AG09309 (cell line): ENCODE data around the gene S1PR4.
A peak's percentile ranks its signal among the peaks of the same experiment; 100 is the strongest.

Experiments
- DNase-seq: peaks from one replicate; pipeline ENCODE4 v3.0.0-alpha.2; 2010; ENCODE audit warnings: low read depth
- H3K4me3 ChIP-seq: 2 replicates; pipeline ENCODE4 v1.5.1; 2011; ENCODE audit warnings: mild to moderate bottlenecking, low read depth, low read length, moderate library complexity; ENCODE audit not compliant: control insufficient read depth
- TF ChIP-seq, protein P1 (sequence below): IDR thresholded peaks from 2 replicates; pipeline ENCODE4 v1.5.1; 2011; ENCODE audit warnings: mild to moderate bottlenecking, low read depth, low read length, inconsistent platforms; ENCODE audit not compliant: insufficient read depth, control insufficient read depth; ENCODE audit errors: missing control alignments

Gene S1PR4

DNA sequence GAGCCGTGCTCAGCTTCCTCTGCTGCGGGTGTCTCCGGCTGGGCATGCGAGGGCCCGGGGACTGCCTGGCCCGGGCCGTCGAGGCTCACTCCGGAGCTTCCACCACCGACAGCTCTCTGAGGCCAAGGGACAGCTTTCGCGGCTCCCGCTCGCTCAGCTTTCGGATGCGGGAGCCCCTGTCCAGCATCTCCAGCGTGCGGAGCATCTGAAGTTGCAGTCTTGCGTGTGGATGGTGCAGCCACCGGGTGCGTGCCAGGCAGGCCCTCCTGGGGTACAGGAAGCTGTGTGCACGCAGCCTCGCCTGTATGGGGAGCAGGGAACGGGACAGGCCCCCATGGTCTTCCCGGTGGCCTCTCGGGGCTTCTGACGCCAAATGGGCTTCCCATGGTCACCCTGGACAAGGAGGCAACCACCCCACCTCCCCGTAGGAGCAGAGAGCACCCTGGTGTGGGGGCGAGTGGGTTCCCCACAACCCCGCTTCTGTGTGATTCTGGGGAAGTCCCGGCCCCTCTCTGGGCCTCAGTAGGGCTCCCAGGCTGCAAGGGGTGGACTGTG, 1.2 kb downstream of the S1PR4 start:
- TF ChIP-seq, protein P1, sequence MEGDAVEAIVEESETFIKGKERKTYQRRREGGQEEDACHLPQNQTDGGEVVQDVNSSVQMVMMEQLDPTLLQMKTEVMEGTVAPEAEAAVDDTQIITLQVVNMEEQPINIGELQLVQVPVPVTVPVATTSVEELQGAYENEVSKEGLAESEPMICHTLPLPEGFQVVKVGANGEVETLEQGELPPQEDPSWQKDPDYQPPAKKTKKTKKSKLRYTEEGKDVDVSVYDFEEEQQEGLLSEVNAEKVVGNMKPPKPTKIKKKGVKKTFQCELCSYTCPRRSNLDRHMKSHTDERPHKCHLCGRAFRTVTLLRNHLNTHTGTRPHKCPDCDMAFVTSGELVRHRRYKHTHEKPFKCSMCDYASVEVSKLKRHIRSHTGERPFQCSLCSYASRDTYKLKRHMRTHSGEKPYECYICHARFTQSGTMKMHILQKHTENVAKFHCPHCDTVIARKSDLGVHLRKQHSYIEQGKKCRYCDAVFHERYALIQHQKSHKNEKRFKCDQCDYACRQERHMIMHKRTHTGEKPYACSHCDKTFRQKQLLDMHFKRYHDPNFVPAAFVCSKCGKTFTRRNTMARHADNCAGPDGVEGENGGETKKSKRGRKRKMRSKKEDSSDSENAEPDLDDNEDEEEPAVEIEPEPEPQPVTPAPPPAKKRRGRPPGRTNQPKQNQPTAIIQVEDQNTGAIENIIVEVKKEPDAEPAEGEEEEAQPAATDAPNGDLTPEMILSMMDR: no peak
- H3K4me3 ChIP-seq: no peak overlapping the region
- no peak for DNase-seq

DNA sequence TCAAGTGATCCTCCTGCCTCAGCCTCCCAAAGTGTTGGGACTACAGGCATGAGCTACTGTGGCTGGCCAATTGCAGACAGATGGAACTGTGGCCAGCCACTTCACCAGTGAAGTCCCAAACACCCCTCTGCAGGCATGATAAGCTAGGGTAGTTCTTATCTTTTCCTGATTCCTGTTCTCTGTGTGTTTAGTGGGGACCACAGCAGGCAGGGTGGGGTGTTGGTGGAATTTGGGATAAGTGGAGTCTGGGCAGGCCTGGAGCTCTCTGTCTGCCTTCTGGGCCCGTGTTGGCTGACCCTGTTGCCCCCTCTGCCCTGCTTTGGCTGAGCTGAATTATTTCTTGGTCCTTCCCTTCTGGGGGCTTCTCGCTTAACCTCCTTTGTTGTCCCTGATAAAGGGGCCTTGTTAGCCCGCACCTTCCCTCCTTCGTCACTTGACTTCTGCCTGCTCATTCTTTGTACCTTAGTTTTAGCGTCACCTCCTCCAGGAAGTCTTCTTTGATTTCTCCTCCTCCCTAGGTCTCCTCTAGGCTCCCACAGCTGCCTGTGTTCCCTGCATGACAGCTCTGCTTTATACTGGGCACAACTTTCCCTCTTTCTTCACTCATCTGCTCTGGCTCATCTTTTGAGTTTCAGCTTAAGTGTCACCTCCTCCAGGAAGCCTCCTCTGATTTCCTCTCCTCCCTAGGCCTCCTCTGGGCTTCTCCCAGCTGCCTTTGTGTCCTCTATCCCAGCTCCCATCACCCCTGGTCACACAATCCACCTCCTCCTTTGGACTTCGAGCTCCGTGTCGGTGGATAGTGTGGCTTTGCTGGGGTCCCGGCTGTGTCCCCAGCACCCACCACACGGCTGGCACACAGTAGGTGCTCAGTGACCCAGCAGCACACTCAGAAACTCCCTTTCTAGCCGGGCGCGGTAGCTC, 5.4 kb downstream of the S1PR4 start:
- no peak for DNase-seq
- TF ChIP-seq, protein P1: no peak
- H3K4me3 ChIP-seq: no peak overlapping the region

DNA sequence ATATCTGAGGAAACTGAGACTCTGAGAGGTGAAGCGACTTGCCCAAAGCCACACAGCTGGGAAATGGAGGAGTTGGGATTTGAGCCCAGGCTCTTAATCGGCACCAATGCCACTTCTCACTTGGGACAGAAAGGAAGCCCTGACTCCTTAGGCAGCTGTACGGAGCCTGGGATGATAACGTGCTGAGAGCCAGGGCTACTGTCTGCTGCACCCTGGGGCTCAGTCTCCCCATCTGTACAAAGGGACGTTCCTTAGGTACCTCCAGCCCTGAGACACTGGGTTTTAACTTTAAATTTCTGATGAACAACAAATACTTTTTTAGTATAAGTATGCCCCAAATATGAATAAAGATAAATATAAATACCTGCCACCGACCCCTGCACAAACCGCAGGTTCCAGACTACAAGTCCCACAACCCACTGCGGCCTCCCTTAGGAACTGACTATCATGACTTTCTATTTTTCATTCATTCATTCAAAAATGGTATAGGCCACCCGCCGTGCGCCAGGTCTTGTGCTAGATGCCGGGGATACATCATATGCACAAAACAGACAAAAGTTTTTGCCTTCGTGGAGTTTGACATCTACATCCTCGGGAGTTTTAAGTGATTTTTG, 6.4 kb downstream of the S1PR4 start:
- TF ChIP-seq, protein P1: no peak
- DNase-seq: peak; percentile 8
- H3K4me3 ChIP-seq: peak overlapping the region; percentile 61

DNA sequence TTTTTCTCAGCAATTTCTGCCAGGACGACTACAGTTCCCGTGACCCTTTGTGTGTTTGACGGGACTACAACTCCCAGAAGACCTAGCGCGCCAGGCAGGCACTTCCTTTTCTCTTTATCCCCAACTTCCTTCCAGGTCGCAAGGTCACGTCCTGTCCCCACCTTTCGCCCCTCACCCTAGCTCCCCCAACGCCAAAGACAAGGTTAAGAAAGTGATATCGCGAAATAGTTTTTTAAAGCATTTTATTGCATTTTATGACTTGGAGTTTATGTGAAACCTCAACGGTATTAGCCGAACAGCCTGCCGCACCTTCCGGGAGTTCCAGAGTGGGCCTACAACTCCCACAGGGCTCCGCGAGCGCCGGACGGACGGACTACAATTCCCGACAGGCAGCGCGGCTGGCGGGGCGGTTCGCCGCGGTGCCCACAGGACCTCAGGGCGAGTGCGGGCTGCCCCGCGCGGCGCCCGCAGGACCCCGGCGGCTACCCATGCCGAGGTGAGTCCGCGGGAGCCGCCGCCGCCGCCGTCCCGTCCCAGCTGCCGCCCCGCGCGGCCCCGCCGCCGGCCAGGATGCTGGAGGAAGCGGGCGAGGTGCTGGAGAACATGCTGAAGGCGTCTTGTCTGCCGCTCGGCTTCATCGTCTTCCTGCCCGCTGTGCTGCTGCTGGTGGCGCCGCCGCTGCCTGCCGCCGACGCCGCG, 7.0 kb downstream of the S1PR4 start, which contains the start of gene NCLN:
Gene NCLN, plus strand, starts transcription at position 470 of the 699 bp plus-strand sequence. Its CDS starts 101 bp downstream, at position 571.
- peak within 1 kb of the TSS; percentile 63 for H3K4me3 ChIP-seq
- DNase-seq: peak; percentile 63

DNA sequence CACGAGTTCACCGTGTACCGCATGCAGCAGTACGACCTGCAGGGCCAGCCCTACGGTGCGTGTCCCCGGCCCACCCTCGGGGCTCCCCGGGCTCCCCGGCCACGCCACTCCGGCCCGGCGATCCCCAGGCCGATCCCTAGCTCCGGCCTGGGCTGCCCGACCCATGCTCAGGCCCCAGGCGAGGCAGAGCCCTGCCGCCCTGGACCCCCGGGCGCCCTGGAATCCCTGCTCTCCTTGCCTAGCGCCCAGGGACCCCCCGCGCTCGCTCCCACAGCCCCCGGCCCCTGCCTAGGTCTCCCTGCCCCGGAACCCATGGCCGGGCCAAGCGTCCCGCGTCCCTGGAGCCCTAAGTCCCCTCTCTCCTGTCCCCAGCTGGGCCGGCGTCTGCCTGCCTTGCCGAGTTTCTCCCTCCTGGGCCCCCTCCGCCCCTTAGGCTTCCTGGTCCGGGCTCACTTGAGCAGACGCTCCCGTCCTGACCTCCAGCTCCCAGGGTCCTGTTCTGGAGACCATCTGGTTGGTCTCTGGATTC, 7.7 kb downstream of the S1PR4 start:
- peak overlapping the region; percentile 63 for H3K4me3 ChIP-seq
- no peak for DNase-seq
- TF ChIP-seq, protein P1: no peak

More for the DNA sequence above, 7.0 kb downstream of the S1PR4 start, which contains the start of gene NCLN:
- TF ChIP-seq, protein P1: no peak
